Mesodermal cell (in vitro differentiated cells): ENCODE data around the gene TFAP2A.

Experiments used
- H3K27ac ChIP-seq: 2 replicates; pipeline ENCODE4 v1.7.0; 2013; ENCODE audit warnings: mild to moderate bottlenecking, low read depth, low read length, moderate library complexity; ENCODE audit not compliant: severe bottlenecking
- H3K36me3 ChIP-seq: 2 replicates; pipeline ENCODE4 v1.7.1; 2013; ENCODE audit warnings: mild to moderate bottlenecking, low read length, moderate library complexity; ENCODE audit not compliant: control insufficient read depth, insufficient read depth
- H3K4me1 ChIP-seq: one replicate; pipeline ENCODE4 v1.7.1; 2013; ENCODE audit warnings: mild to moderate bottlenecking, low read length; ENCODE audit not compliant: insufficient read depth, control insufficient read depth, poor library complexity, severe bottlenecking
- H3K4me3 ChIP-seq: 2 replicates; pipeline ENCODE4 v1.7.0; 2013; ENCODE audit warnings: low read length, control low read depth, mild to moderate bottlenecking; ENCODE audit not compliant: insufficient read depth, poor library complexity, severe bottlenecking; ENCODE audit errors: extremely low read depth
- H3K9me3 ChIP-seq: 2 replicates; pipeline ENCODE4 v1.7.1; 2013; ENCODE audit warnings: mild to moderate bottlenecking, low read length, moderate library complexity; ENCODE audit not compliant: control insufficient read depth
- WGBS, 2 experiments: methylation state at CpG; one replicate each; pipeline ENCODE4 v1.1.5; 2013; ENCODE audit warnings: missing lambda C conversion rate in 2 of 2; ENCODE audit not compliant: insufficient coverage in 2 of 2; 5-methylcytosine and 5-hydroxymethylcytosine counted together

Gene TFAP2A

GRCh38 chr6:10347561-10348327, 67.1 kb downstream of the TFAP2A start:
- H3K27ac ChIP-seq: no peak overlapping the region
- H3K36me3 ChIP-seq: no peaks in the 10 kb centered on the region
- WGBS, 2 experiments: 86 to 92% methylated on average over 8 of the region's 11 CpGs
- no peaks in the 10 kb centered on the region for H3K9me3 ChIP-seq
- H3K4me3 ChIP-seq: no peak overlapping the region
- H3K4me1 ChIP-seq: no peaks in the 10 kb centered on the region
